ENCODE results near the gene TMEM51.

DNA sequence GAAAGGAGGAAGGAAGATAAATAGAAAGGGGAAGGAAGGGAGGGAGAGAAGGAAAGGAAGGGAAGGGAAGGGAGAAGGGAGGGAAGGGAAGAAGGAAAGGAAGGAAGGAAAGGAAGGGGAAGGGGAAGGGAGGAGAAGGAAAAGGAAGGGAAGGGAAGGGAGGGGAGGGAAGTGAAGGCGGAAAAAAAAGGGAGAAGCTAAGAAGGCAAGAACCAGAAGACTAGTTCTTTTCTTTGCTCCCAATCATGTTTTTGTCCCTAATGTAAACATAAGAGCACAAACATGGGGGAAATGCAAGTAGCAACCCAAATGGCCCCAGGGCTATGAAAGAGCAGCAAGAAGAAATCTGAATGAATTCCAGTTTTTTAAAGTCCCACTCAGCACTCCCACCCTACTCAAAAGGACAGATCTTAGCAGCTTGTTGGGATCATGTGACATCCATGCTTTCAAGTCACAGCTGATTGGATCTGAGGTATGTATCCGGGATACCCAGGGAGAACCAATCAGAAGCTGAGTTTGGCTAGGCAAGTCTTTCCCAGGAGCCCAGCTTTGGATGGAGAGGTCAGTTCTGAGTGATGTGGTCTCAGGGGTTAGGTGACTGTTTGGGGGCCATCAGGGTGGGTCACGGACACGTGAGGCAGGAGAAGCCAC is 69.2 kb downstream of the TMEM51 start:
- TF ChIP-seq, protein P1, sequence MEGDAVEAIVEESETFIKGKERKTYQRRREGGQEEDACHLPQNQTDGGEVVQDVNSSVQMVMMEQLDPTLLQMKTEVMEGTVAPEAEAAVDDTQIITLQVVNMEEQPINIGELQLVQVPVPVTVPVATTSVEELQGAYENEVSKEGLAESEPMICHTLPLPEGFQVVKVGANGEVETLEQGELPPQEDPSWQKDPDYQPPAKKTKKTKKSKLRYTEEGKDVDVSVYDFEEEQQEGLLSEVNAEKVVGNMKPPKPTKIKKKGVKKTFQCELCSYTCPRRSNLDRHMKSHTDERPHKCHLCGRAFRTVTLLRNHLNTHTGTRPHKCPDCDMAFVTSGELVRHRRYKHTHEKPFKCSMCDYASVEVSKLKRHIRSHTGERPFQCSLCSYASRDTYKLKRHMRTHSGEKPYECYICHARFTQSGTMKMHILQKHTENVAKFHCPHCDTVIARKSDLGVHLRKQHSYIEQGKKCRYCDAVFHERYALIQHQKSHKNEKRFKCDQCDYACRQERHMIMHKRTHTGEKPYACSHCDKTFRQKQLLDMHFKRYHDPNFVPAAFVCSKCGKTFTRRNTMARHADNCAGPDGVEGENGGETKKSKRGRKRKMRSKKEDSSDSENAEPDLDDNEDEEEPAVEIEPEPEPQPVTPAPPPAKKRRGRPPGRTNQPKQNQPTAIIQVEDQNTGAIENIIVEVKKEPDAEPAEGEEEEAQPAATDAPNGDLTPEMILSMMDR (IDR thresholded peaks at IDR 0.05 in 2 of 3, conservative IDR thresholded peaks at IDR 0.05 in 1 of 3; ENCODE audit: insufficient read depth in 2 of 3, low read depth in 1 of 3, low read length in 3 of 3) = no peak
- TF ChIP-seq, protein P2, sequence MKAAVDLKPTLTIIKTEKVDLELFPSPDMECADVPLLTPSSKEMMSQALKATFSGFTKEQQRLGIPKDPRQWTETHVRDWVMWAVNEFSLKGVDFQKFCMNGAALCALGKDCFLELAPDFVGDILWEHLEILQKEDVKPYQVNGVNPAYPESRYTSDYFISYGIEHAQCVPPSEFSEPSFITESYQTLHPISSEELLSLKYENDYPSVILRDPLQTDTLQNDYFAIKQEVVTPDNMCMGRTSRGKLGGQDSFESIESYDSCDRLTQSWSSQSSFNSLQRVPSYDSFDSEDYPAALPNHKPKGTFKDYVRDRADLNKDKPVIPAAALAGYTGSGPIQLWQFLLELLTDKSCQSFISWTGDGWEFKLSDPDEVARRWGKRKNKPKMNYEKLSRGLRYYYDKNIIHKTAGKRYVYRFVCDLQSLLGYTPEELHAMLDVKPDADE (conservative IDR thresholded peaks at IDR 0.05; ENCODE audit: control insufficient read depth, low read depth, low read length) = no peak
- no peak for TF ChIP-seq PATZ1 (CRISPR knock-in tag; IDR thresholded peaks at IDR 0.05; ENCODE audit: borderline replicate concordance)
- TF ChIP-seq EZH2 (IDR thresholded peaks at IDR 0.05; ENCODE audit: borderline replicate concordance, low read depth, low read length) = no peak
- TF ChIP-seq EP300 (IDR thresholded peaks at IDR 0.05; ENCODE audit: low read length) = no peak
